NB4 (cell line): ENCODE measurements around the gene FMO5.
"Not testable (repeated sequence)": the region's sequence is repeated elsewhere in the genome, so short reads cannot be mapped to it uniquely, and the experiment has no call there.

ENCODE experiments used
- MYC ChIP-seq: IDR thresholded peaks from 2 replicates; pipeline ENCODE4 v1.6.1; 2011; ENCODE audit warnings: low read depth, low read length
- POLR2A ChIP-seq: IDR thresholded peaks from 2 replicates; pipeline ENCODE4 v1.6.1; 2011; ENCODE audit warnings: mild to moderate bottlenecking; ENCODE audit not compliant: insufficient read length; ENCODE audit errors: extremely low read depth
- TF ChIP-seq, protein P1 (sequence below): IDR thresholded peaks from one replicate; pipeline ENCODE4 v1.5.1; 2012; ENCODE audit warnings: low read depth, low read length

DNA sequence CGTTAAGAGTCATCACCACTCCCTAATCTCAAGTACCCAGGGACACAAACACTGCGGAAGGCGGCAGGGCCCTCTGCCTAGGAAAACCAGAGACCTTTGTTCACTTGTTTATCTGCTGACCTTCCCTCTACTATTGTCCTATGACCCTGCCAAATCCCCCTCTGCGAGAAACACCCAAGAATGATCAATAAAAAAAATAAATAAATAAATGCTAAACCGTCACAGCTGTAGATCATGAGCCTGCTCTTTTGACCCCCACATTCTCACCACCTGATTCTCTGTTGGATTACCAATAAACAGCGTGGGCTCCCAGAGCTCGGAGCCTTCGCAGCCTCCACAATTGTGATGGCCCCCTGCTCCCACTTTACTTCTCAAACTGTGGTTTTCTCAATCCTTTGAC is 8.8 kb upstream of the FMO5 start:
- TF ChIP-seq, protein P1, sequence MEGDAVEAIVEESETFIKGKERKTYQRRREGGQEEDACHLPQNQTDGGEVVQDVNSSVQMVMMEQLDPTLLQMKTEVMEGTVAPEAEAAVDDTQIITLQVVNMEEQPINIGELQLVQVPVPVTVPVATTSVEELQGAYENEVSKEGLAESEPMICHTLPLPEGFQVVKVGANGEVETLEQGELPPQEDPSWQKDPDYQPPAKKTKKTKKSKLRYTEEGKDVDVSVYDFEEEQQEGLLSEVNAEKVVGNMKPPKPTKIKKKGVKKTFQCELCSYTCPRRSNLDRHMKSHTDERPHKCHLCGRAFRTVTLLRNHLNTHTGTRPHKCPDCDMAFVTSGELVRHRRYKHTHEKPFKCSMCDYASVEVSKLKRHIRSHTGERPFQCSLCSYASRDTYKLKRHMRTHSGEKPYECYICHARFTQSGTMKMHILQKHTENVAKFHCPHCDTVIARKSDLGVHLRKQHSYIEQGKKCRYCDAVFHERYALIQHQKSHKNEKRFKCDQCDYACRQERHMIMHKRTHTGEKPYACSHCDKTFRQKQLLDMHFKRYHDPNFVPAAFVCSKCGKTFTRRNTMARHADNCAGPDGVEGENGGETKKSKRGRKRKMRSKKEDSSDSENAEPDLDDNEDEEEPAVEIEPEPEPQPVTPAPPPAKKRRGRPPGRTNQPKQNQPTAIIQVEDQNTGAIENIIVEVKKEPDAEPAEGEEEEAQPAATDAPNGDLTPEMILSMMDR: not testable (repeated sequence)
- TF ChIP-seq POLR2A, MYC: not testable (repeated sequence)
